Limb (tissue), 2 donors: ENCODE results near the gene ADCY10.
A peak's percentile ranks its signal among the peaks of the same experiment; 100 is the strongest.
"Not testable (repeated sequence)": the region's sequence is repeated elsewhere in the genome, so short reads cannot be mapped to it uniquely, and the experiment has no call there.

ENCODE experiments used
- DNase-seq, 2 donors: peaks; one replicate each; pipeline ENCODE4 v3.0.0-alpha.2; 2016; ENCODE audit errors: extremely low spot score in 2 of 2

ADCY10 gene

DNA sequence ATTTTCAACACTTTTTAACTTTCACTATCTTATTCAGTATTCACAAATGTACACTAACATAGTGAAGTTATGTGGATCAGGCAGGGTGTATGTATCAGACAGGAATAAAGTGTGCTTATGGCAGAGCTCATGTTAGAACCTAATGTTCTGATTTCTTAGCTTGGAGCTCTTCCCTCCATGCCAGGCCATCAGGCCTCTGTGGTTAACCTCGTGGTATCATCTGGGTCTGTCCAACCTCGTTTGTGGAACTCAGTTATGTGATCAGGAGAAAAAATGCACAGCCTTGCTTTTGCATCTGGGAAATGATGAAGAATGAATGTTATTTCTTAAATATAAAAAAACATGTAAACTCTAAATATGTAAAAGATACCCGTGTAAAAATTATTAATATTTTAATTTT, 105.2 kb downstream of the ADCY10 start:
- DNase-seq: no peak

DNA sequence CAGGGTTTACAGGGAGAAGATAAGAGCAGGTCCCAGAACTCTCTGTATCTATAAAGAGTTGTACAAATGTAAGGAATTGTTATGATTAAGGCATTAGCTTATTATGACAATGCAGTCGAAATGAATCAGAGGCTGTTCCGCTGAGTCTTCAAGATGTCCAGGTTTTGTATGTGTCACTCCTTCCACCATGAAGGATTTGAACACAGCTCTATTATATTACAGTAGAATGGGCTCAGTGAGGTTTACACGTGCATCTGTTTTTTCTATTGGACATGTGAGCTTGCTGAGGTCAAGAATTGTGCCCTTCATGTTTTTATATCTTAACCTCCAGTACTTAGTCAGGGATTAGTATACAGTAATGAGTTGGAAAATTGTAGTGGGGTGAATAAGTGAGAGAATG, 105.8 kb downstream of the ADCY10 start:
- no peak for DNase-seq

DNA sequence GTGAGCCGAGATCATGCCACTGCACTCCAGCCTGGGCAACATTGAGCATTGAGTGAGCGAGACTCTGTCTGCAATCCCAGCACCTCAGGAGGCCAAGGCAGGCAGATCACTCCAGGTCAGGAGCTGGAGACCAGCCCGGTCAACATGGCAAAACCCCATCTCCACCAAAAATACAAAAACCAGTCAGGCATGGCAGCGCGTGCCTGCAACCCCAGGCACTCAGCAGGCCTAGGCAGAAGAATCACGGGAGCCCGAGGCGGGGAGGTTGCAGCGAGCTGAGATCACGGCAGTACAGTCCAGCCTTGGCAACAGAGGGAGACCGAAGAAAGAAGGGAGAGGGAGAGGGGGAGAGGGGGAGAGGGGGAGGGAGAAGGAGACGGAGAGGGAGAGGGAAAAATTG, 107.3 kb downstream of the ADCY10 start:
- not testable (repeated sequence) for DNase-seq

DNA sequence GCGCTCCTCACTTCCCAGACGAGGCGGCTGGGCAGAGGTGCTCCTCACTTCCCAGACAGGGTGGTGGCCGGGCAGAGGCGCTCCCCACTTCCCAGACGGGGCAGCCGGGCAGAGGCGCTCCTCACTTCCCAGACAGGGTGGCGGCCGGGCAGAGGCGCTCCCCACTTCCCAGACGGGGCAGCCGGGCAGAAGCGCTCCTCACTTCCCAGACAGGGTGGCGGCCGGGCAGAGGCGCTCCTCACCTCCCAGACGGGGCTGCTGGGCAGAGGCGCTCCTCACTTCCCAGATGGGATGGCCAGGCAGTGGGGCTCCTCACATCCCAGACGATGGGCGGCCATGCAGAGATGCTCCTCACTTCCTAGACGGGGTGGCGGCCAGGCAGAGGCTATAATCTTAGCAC, 107.7 kb downstream of the ADCY10 start:
- not testable (repeated sequence) for DNase-seq

DNA sequence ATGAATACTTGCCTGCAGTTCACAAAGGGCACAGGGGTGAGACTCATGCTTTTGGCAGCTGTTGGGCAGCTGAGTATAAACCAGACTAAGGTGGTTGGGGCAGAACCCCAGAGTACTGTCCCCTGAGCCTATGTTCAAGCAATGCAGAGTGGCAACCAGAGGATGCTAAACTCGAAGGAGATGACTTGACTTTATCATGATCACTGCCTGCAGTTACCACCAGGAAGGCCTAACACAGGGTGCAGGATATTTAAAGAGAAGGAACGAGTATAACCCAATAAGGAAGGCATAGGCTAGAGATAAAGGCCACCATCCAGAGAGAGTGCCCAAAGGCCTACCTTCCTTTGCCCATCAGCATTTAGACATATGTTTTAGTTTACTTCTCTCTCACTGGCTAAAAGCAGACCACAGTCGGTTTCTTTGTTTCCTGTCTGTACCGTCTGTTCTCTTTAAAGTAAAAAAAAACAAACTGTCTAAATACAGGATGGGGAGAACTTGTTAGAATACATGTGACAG, 108.8 kb downstream of the ADCY10 start:
- DNase-seq: no peak

DNA sequence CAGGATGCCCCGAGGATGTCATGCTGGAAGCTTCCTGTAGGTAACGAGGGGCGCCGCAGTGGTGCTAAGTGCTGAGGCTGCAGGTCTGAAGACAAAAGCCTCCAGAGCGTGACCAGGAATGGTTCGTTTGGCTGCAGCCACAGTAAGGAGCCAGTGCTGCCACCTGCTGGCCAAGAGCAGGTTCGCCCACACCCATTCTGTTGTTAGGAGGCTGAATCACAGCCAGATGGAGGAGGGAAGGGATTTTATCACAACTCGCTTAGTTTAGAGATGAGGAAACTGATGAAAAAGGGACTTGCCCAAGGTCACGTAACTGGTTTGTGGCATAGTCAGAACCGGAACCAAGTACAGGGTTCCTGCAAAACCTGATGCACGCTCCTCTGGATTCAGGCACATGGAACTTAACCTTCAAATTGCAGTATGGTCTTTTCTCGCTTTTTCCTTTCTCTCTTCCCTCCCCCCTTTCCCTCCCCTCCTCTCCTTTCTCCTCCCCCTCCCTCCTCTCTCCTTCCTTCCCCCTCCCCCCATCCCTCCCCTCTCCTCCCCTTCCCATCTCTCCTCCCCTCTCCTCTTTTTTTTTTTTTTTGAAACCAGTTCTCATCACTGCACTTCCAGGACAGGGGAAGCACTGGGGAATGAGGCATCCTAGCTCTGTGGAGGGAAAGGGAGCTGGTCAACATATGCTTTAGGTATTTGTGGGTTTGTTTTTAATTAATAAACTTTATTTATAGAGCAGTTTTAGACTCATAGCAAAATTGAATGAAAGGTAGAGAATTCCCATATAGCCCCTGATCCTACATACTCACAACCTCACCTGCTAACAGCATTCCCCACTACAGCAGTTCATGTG, 110.4 kb downstream of the ADCY10 start:
- DNase-seq: peak; percentile 78 to 85

DNA sequence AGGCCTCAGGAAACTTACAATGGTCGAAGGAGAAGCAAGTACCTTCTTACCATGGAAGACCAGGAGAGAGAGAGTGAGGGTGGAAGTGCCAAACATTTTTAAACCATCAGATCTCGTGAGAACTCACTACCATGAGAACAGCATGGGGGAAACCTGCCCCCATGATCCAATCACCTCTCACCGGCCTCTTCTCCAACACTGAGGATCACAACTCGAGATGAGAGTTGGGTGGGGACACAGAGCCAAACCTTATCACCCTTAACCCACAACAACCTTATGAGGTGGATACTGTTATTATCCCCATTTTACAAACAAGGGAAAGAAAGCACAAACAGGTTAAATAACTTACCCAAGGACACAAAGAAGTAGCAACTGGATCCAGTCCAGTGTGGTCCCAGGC, 111.7 kb downstream of the ADCY10 start:
- DNase-seq: no peak

DNA sequence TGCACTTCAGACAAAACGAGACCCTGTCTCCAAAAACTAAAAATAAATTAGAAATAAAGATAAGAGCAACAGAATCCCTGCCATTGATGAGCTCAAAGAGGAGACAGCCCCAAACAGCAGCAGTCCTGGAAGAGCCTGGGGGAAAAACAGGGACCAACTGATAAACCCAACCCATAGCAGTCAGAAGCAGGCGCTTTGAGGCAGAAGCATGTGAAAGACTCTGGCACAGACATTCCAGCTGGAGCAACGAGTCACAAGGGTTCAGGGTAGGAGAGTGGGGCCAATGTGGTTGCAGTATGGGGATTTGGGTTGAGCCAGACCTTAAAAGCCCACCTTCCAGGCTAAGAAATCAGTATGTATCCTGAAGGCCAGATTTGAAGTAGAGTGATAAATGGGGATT, 113.7 kb downstream of the ADCY10 start:
- DNase-seq: no peak

DNA sequence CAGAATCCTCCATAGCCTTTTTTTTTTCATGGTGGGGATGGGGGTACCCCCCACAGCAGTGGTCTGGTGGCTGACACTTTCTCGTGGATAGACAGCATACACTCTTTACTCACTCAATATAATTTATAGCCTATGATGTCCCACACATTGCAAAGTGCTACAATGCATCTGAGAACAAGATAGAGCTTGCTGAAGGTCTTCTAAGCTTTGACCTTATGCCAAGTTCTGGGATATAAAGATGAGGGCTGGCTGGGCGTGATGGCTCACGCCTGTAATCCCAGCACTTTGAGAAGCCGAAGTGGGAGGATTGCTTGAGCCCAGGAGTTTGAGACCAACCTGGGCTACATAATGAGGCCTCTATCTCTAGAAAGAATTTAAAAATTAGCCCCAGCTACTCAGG, 114.2 kb downstream of the ADCY10 start:
- no peak for DNase-seq

DNA sequence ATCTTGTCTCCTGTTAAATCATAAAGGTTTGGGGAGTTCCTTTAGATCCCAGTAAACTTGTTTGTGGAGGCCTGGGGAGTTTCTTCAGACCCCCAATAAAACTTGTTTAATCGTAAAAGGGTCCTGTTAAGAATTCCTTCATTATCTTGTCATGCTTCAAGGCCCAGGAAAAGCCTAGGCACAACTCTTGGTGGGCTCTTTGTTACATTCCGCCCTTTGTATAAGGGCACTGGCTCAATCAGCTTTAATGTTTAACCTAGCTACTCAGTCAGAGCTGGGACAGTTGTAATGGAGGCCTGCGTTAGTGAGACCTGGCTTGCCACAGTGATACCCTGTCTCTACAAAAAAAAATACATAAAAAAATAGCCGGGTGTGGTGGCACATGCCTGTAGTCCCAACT, 115.0 kb downstream of the ADCY10 start:
- no peak for DNase-seq

DNA sequence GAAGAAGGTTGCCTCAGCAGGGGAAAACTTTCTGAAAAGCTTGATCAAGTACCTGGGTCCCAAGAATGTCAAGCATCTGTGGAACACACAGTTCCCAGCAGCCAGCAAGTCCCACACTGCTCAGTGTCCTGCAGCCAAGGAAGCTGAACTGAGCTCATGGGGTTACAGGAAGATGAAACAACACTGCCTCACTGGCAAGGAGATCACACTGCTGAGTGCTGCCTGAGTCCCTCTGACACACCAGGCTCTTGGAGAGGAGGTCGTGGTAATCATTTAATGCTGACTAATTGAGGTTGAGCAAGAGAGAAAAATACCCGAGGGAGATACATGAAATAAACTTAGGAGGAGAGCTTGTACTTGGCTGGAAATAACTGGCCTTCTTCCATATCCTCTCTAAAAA, 116.9 kb downstream of the ADCY10 start:
- DNase-seq: no peak

DNA sequence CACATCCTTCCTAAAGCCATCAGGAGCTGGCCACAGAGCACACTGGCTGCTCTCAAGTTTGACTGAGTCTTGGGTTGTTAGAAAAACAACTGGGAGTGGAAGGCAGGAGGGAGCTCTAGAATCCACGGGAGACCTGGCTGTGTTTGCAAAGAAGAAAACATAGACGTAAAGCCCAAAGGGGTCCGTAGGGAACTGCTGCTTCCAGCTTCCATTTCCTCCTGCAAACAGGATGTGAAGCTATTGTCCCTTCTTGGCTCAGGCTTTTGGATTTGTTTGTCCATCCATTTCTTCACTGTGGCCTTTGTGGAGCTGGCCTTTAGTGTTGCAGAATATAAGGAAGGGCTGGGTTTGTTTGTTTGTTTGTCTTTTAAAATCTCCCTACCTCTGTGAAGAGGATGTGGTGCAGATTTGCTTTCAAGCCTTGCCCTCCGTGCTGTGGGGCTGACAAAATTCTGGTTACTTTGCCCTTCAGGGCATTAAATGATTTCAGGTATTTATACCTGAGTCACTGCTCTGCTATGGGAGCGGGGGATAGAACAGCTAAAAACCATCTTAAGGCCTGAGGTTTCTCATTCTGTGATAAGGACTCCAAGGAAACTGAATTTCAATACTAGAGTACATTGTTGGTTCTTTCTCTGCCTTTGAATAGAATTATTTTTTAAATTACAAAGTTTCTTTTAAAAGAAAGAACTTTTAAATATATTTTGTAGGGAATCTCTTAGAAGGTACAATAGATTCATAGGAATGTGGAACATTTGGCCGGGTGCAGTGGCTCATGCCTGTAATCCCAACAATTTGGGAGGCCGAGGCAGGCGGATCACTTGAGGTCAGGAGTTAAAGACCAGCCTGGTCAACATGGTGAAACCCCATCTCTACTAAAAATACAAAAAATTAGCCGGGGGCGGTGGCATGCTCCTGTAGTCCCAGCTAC, 117.9 kb downstream of the ADCY10 start:
- DNase-seq: peak in 1 of 2 donors; percentile 50

DNA sequence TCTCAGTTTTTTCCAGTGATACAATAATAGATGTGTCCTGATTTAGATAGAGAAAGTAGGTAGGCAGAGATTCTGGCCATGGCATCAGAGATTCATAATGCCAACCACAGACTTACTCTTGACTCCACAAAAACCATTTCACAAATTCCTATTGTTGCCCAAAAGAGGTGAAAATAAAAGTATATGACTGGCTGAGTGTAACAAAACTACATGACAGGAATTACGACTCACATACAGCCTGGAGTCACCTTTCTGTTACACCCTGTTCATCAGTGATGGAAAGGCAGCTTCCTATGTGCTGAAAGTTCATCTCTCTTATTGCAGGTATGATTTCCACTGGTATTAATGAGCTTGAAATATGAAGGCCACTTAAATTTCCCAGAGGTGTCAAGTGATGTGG, 119.9 kb downstream of the ADCY10 start:
- DNase-seq: no peak

DNA sequence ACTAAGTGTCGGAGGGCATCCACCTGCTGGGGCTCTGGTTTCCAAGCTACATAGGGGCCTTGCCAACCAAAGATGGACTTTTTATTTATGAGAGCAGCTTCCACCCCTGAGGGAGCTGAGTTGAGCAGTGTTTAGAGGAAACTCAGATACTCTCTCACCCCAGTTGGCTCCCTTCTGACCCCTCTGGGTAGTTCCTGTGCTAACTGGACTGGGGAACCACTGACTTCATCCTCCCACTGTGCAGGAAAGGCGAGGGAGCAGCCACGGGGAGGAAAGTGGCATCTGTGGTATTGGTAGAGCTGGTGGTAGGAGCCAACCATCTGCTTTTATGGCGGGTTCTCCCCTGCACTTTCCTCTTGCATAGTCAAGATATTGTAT, 121.8 kb downstream of the ADCY10 start:
- no peak for DNase-seq

DNA sequence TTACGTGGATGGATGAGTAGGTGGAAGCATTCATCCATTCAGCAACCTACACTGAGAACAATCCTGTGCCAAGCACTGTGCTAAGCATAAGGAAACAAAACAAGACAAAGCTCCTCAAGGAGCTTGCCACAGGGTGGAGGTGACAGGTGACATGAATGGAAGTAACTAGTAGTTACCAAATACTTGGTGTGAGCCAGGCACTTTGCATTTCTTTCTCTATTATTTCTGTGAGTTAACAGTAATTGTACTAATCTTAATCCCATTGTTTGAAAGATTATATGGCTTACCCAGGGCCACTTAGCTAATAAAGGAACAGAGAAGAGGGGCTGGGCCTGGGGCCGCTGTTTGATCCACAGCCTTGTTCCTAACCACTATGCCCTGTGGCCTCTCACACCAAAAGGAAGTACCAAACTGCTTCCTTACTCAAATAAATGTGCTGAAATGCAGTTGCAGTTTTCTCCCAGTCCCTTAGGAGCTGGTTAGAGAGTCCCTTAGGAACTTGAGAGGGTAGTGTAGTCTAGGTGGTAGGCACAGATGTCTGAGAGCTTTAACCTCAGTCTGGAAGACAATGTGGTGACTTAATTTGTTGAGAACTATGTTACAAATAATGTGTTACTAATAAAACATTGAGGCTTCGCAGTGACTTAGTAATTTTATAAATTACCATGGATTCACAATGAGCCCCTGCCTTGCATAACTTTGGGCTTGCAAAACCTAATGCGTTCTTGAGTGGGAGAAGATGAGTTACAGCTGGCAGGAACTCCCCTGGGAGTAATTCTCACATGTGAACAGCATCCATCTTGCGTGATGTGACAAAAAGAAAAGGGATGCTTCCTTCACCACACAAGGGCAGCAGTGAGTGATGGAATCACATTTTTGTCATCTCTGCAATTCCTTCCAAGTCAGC, 122.4 kb downstream of the ADCY10 start:
- peak in 1 of 2 donors; percentile 34 for DNase-seq

DNA sequence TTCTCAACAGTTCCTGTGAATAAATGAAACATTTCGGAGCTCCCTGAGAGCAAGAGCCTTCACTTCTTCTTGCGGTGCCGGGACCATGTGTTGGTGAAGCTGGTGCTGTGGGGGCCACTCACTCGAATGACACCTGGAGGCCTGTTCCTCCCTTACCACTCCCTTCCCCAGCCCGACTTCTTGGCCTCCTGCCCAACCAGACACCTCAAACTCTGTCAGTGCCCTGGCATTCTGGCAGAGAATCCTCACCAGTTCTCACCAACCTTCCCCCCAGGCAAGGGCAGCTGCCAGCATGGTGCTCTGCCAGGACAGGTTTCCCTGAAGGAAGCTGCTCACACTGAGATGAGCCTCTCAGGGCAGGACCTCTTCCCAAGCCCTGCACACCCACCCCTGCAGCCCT, 123.8 kb downstream of the ADCY10 start:
- DNase-seq: no peak

DNA sequence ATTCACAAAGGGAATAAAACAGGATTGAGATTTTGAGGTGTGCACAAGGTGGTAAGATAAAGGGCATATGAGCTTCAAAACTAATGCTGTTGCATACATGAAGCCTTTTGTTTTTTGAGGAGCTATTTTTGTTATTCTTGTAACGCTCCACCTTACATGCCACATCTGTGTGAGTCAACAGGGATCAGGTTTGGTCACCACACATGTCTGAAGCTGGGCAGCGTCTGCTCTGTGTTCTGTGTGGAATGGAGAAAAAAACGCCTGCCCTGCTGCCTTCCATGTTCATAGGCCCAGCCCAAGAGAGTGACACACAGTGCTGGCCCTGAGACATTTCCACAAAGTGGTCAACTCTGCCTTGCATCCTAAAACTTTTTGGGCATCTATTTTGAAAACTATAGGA, 124.4 kb downstream of the ADCY10 start:
- no peak for DNase-seq

DNA sequence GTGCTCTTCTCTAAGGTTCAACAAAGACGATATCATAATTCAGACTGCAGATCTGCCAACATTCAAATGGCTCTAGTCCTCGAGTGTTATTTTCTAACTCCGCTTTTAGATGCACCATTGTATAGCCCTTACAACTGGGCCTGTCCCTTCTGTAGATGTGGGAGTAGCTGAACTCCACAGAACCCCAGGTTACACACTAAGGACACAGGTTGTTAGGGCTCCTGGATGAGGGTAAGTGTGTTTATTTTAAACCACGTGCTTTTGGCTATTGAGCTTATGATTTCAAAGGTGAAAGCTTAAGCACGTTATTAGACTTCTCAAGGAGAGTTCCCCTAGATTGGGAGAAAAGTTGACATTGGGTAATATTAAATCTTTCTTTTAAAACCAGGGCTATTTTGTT, 127.4 kb downstream of the ADCY10 start:
- DNase-seq: no peak

DNA sequence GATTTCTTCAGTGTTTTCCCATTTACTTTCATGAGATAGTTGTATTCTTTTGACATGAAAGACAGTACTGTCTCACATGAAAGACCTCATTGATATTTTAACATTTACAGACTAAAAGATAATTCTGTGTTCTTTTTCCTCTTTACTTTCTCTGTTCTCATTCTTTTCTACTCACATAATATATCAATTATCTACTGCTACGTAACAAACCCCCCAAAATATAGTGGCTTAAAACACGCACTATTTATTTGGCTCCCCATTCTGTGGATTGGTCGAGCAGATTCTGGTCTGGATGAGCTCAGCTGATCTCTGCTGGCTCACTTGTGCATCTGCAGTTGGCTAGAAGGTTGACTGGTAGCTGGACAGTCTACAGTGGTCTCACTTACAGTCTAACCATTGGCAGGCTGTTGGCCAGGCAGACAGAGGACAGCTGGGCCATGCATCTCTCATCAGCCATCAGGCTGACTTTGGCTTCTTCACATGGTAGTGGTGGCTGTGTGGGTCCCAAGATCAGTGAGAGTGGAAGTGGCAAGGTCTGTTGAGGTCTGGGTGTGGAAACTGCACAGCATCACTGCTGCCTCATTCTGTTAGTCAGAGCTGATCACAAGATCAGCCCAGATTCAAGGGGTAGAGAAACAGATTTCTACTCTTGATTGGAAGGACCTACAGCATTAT, 128.9 kb downstream of the ADCY10 start:
- DNase-seq: no peak

DNA sequence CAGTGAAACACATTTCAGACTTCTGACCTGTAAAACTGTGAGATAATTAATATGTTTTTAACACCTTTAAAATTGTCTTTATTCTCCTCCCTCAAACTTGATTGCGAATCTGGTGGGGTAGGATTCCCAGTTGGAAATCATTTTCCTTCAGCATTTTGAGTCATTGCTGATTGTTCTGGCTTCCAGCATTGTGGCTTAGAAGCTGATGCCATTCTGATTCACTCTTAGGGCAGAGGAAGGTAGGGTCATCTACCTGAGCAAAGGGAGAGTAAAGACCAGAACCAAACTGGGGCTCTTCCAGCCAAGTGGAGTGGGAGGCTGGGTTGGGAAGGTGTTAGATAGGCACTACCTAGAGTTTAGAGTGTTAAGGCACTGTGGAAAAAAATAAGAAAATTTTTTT, 131.0 kb downstream of the ADCY10 start:
- no peak for DNase-seq

DNA sequence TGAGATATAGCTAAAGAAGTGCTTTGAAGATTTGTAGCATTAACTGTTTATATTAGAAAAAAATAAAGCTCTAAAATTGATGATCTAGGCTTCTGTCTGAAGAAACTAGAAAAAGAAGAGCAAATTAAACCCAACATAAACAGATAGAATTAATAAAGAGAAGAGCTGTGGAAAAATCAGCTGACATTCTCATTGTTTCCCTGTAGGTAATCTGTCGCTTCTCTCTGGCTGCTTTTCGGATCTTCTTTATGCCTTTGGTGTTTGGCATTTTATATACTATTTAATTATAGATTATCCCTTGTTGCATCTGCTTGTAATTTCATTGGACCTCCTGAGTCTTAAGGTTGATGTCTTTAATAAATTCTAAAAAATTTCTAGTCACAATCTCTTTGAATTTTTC, 132.4 kb downstream of the ADCY10 start:
- DNase-seq: no peak
